MM.1S (cell line): ENCODE results near the gene FHIT.

ENCODE experiments used
- EZH2phosphoT487 ChIP-seq: fragments of 300-600 bp; sonication (generic); IDR thresholded peaks from 2 replicates; pipeline ENCODE4 v1.6.1; 2018; ENCODE audit warnings: antibody characterized with exemption, low read length
- TF ChIP-seq, protein P1 (sequence below): fragments of 300-600 bp; sonication (generic); IDR thresholded peaks from 2 replicates; pipeline ENCODE4 v1.5.1; 2016; ENCODE audit warnings: antibody characterized with exemption, low read length, mixed read lengths

- TF ChIP-seq, protein P1, sequence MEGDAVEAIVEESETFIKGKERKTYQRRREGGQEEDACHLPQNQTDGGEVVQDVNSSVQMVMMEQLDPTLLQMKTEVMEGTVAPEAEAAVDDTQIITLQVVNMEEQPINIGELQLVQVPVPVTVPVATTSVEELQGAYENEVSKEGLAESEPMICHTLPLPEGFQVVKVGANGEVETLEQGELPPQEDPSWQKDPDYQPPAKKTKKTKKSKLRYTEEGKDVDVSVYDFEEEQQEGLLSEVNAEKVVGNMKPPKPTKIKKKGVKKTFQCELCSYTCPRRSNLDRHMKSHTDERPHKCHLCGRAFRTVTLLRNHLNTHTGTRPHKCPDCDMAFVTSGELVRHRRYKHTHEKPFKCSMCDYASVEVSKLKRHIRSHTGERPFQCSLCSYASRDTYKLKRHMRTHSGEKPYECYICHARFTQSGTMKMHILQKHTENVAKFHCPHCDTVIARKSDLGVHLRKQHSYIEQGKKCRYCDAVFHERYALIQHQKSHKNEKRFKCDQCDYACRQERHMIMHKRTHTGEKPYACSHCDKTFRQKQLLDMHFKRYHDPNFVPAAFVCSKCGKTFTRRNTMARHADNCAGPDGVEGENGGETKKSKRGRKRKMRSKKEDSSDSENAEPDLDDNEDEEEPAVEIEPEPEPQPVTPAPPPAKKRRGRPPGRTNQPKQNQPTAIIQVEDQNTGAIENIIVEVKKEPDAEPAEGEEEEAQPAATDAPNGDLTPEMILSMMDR: no peak
- TF ChIP-seq EZH2phosphoT487: no peak
Measured at GRCh38 chr3:60737633-60738399, 513.4 kb downstream of the FHIT start.
